ENCODE measurements around the gene UGT2B17.

The UGT2B17 gene

DNA sequence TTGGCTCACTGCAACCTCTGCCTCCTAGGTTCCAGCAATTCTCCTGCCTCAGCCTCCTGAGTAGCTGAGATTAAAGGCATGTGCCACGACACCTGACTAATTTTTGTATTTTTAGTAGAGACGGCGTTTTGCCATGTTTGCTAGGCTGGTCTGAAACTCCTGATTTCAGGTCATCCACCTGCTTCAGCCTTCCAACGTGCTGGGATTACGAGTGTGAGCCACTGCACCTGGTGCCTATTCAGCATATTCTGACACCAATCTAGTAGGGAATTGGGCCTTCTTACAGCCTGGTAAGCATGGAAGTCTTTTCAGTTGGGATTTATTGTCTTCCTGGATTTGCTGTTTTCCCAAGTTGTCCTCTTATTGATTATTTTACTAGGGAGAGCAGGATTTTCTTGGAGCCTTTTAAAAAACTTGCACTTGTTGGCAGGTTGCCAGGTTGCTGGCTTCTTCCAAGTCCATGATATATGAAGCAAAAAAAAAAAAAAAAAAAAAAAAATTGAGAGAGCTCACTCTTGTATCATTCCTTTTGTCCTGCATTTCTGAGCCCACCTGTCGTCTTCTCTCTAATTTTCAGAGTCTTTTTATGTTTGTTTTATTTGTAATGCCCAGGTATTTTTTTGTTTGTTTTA, 85.2 kb downstream of the UGT2B17 start:
- Histone ChIP-seq H3K79me1 (ENCODE audit: low read depth, low read length) (no peaks in the 10 kb centered on the region), H2BK15ac (ENCODE audit: low read length) (no peak overlapping the region), H2BK120ac (ENCODE audit: low read depth, low read length) (no peak overlapping the region), H2BK5ac (ENCODE audit: low read length) (no peak overlapping the region), H3K4ac (ENCODE audit: low read length) (no peak overlapping the region), H4K91ac (ENCODE audit: low read depth, low read length, poor library complexity) (no peak overlapping the region), H3K9ac (ENCODE audit: low read depth, low read length, poor library complexity) (no peak overlapping the region), H3K4me1 (ENCODE audit: control insufficient read depth in 2 of 2, insufficient read depth in 1 of 2, low read depth in 1 of 2, low read length in 2 of 2) (no peaks in the 10 kb centered on the region), H3K36me3 (replicated peaks in 1 of 2; ENCODE audit: control insufficient read depth in 2 of 2, insufficient read depth in 2 of 2, low read length in 2 of 2) (no peaks in the 10 kb centered on the region), H3K18ac (ENCODE audit: low read length) (no peak overlapping the region), H3K4me3 (ENCODE audit: low read length in 2 of 2) (no peak overlapping the region), H2AK5ac (ENCODE audit: low read depth, low read length) (no peak overlapping the region), H2BK12ac (ENCODE audit: low read length) (no peak overlapping the region), H2AFZ (ENCODE audit: low read length) (no peak overlapping the region), H3K9me3 (replicated peaks in 1 of 2; ENCODE audit: control insufficient read depth in 2 of 2, insufficient read depth in 1 of 2, low read depth in 1 of 2, low read length in 2 of 2) (peaks cover 0 to 3% of the 10 kb centered on the region in 2 donors), H3K27ac (replicated peaks; ENCODE audit: low read length) (no peak overlapping the region), H3K4me2 (ENCODE audit: insufficient read depth, low read length, poor library complexity, severe bottlenecking) (no peak overlapping the region), H3K23ac (ENCODE audit: low read depth, low read length, poor library complexity) (no peak overlapping the region), H3K27me3 (ENCODE audit: control insufficient read depth in 3 of 3, insufficient read depth in 3 of 3, low read depth in 1 of 3, low read length in 3 of 3) (no peaks in the 10 kb centered on the region), H3K14ac (ENCODE audit: low read length) (no peak overlapping the region), H4K8ac (ENCODE audit: low read depth, low read length) (no peak overlapping the region)
- no peak for DNase-seq (ENCODE audit: low spot score)
- WGBS, 2 donors (ENCODE audit: extremely low coverage in 2 of 2, insufficient read length in 2 of 2, insufficient replicate concordance in 1 of 2), result no CpG with 5 or more reads among the region's 6 CpGs

GRCh38 chr4:68489338-68489737, 86.8 kb downstream of the UGT2B17 start:
- H2BK15ac ChIP-seq (ENCODE audit: low read length), result no peak overlapping the region
- H3K18ac ChIP-seq (ENCODE audit: low read length), result no peak overlapping the region
- H3K27me3 ChIP-seq (ENCODE audit: control insufficient read depth in 3 of 3, insufficient read depth in 3 of 3, low read depth in 1 of 3, low read length in 3 of 3), result no peaks in the 10 kb centered on the region
- H2BK120ac ChIP-seq (ENCODE audit: low read depth, low read length), result no peak overlapping the region
- H3K4me3 ChIP-seq (ENCODE audit: low read length in 2 of 2), result no peak overlapping the region
- no CpG with 5 or more reads among the region's 5 CpGs for WGBS, 2 donors (ENCODE audit: extremely low coverage in 2 of 2, insufficient read length in 2 of 2, insufficient replicate concordance in 1 of 2)
- no peak overlapping the region for H3K4me2 ChIP-seq (ENCODE audit: insufficient read depth, low read length, poor library complexity, severe bottlenecking)
- no peak overlapping the region for H2AK5ac ChIP-seq (ENCODE audit: low read depth, low read length)
- peaks cover 0 to 3% of the 10 kb centered on the region in 2 donors for H3K9me3 ChIP-seq (replicated peaks in 1 of 2; ENCODE audit: control insufficient read depth in 2 of 2, insufficient read depth in 1 of 2, low read depth in 1 of 2, low read length in 2 of 2)
- peak overlapping the region; percentile 51 for H3K9ac ChIP-seq (ENCODE audit: low read depth, low read length, poor library complexity)
- no peak overlapping the region for H2AFZ ChIP-seq (ENCODE audit: low read length)
- no peak overlapping the region for H2BK12ac ChIP-seq (ENCODE audit: low read length)
- DNase-seq (ENCODE audit: low spot score), result no peak
- no peak overlapping the region for H4K91ac ChIP-seq (ENCODE audit: low read depth, low read length, poor library complexity)
- no peaks in the 10 kb centered on the region for H3K4me1 ChIP-seq (ENCODE audit: control insufficient read depth in 2 of 2, insufficient read depth in 1 of 2, low read depth in 1 of 2, low read length in 2 of 2)
- H3K79me1 ChIP-seq (ENCODE audit: low read depth, low read length), result no peaks in the 10 kb centered on the region
- no peak overlapping the region for H2BK5ac ChIP-seq (ENCODE audit: low read length)
- no peak overlapping the region for H4K8ac ChIP-seq (ENCODE audit: low read depth, low read length)
- peak overlapping the region; percentile 21 for H3K14ac ChIP-seq (ENCODE audit: low read length)
- no peak overlapping the region for H3K27ac ChIP-seq (replicated peaks; ENCODE audit: low read length)
- H3K23ac ChIP-seq (ENCODE audit: low read depth, low read length, poor library complexity), result no peak overlapping the region
- no peak overlapping the region for H3K4ac ChIP-seq (ENCODE audit: low read length)
- no peaks in the 10 kb centered on the region for H3K36me3 ChIP-seq (replicated peaks in 1 of 2; ENCODE audit: control insufficient read depth in 2 of 2, insufficient read depth in 2 of 2, low read length in 2 of 2)

Data from neuronal stem cell (in vitro differentiated cells).